ENCODE measurements around the gene WDFY1. TPM values are rescaled to one million over a fixed set of nuclear protein-coding genes. Genes with fewer than 3 reads are reported as not detected.

WDFY1 gene
- total and polyA plus RNA-seq, 2 donors (not counting 3 experiments of a cell fraction or from before 2014, with no cell fraction given) = 54.7 to 68.7 TPM

GRCh38 chr2:223925106-223925505, 20.0 kb downstream of the WDFY1 start:
- H3K36me3 ChIP-seq (ENCODE audit: control insufficient read depth in 2 of 2, extremely low read depth in 1 of 2, insufficient read depth in 2 of 2, low read length in 2 of 2) = no peaks in the 10 kb centered on the region
- peaks cover 4% of the 10 kb centered on the region for H3K9me3 ChIP-seq (replicated peaks; ENCODE audit: control insufficient read depth, insufficient read depth, low read length)
- no peak overlapping the region for H3K9ac ChIP-seq (replicated peaks; ENCODE audit: extremely low read depth, insufficient read depth, low read length)
- BruUV-seq (replicated peaks) = no TSS peak
- peaks cover 51% of the 10 kb centered on the region for H3K4me1 ChIP-seq (ENCODE audit: control insufficient read depth, extremely low read depth, insufficient read depth, low read length)
- H4K20me1 ChIP-seq (replicated peaks; ENCODE audit: control insufficient read depth, extremely low read depth, insufficient read depth, low read length) = peaks cover 2% of the 10 kb centered on the region
- no peak for DNase-seq (ENCODE audit: low read depth, low spot score)
- no peak overlapping the region for H3K4me3 ChIP-seq (replicated peaks in 1 of 3; ENCODE audit: insufficient read depth in 1 of 3, low read depth in 1 of 3, low read length in 3 of 3)
- H3K27ac ChIP-seq (ENCODE audit: insufficient read depth, low read depth, low read length) = no peak overlapping the region
- ChIA-PET POLR2A (no interaction called here), CTCF (interaction anchor here (1.3 to 2.7 kb wide), 4 partner anchors 9 to 45 kb away, joined by 4 to 13 read pairs (median 8); no protein-coding TSS in a partner anchor)
- no peaks in the 10 kb centered on the region for H3K9me1 ChIP-seq (replicated peaks; ENCODE audit: control insufficient read depth, extremely low read depth, insufficient read depth, low read length)
- H3K4me2 ChIP-seq (ENCODE audit: insufficient read depth, low read length) = no peak overlapping the region
- FAIRE-seq = no peak
- intact Hi-C loops (cut with micrococcal nuclease) = no loop called here
- peaks cover 81% of the 10 kb centered on the region for H3K79me2 ChIP-seq (ENCODE audit: control insufficient read depth, insufficient read depth, low read length)
- H2AFZ ChIP-seq (ENCODE audit: low read depth, low read length) = no peak overlapping the region
- dilution Hi-C loops (cut with MboI; ENCODE audit: extremely low pct_ligation_motif_present, low sequenced_read_pairs) = no loop called here
- no peak for TF ChIP-seq GATA2 (IDR thresholded peaks at IDR 0.05; ENCODE audit: insufficient read depth, insufficient read length, low read depth, low read length)
- no peak for TF ChIP-seq MYC (IDR thresholded peaks at IDR 0.05; ENCODE audit: low read depth, low read length)
- TF ChIP-seq JUN (IDR thresholded peaks at IDR 0.05; ENCODE audit: borderline replicate concordance, insufficient read depth, insufficient read length, low read depth) = no peak
- no peak for TF ChIP-seq POLR2A (IDR thresholded peaks at IDR 0.05; ENCODE audit: low read depth, low read length)
- TF ChIP-seq CTCF (IDR thresholded peaks at IDR 0.05; ENCODE audit: extremely low read depth in 1 of 2, insufficient read depth in 1 of 2, low read depth in 1 of 2, low read length in 2 of 2) = no peak
- TF ChIP-seq EZH2 (IDR thresholded peaks at IDR 0.05; ENCODE audit: borderline replicate concordance, low read depth, low read length, severe bottlenecking) = no peak
- no peak for TF ChIP-seq FOS (IDR thresholded peaks at IDR 0.05; ENCODE audit: borderline replicate concordance, insufficient read depth, low read length)
- TF ChIP-seq POLR2AphosphoS5 (IDR thresholded peaks at IDR 0.05; ENCODE audit: insufficient read depth, low read depth, low read length) = no peak
- TF ChIP-seq MAX (IDR thresholded peaks at IDR 0.05; ENCODE audit: insufficient read depth, insufficient read length) = no peak
- H3K27me3 ChIP-seq (ENCODE audit: control insufficient read depth in 2 of 2, insufficient read depth in 2 of 2, low read length in 2 of 2) = no peaks in the 10 kb centered on the region

Measured in endothelial cell of umbilical vein (primary cell).